AG08395 (cell line): Measurements from ENCODE around the gene LHFPL3.
"Not testable (repeated sequence)": the region's sequence is repeated elsewhere in the genome, so short reads cannot be mapped to it uniquely, and the experiment has no call there.

Experiments
- DNase-seq: peaks from one replicate; pipeline ENCODE4 v3.0.0; 2012; ENCODE audit warnings: mixed read lengths, low spot score

LHFPL3 gene

DNA sequence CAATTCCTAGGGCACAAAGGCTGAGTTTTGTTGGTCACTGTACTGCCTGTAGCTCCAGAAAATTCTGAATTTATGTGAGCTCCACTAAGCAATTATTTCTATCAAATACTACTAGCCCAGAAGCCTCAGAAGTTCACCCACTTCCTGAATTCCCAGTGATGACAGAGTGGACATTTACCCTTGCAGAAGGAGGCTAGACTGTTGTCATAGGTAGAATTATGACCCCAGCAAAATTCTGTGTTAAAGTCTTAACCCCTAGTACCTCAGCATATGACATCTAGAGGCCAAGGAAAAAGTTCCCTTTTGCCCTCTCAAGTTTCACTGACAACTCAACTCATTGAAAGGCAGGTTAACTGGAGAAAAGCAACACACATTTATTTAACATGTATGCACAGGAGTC, 606.9 kb downstream of the LHFPL3 start:
- no peak for DNase-seq

DNA sequence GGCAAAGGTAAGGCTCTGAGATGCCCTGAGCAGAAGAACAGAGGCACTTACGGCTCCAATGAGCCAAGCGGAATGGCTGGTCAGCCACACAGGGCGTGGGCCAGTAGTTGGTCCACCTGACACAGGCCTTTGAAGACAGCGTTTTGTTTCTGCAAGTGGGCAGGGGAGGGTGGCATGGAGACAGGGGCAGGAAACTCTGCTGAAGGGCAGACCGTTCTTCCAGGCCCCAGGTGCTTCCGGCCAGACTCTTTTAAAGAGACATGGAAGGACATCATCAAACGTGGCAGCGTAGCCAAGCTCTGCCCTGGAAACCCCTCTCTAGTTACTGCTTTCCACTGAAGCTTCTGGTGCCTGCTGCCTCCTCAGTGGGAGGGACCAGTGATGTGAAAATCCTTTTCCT, 608.1 kb downstream of the LHFPL3 start:
- DNase-seq = no peak

DNA sequence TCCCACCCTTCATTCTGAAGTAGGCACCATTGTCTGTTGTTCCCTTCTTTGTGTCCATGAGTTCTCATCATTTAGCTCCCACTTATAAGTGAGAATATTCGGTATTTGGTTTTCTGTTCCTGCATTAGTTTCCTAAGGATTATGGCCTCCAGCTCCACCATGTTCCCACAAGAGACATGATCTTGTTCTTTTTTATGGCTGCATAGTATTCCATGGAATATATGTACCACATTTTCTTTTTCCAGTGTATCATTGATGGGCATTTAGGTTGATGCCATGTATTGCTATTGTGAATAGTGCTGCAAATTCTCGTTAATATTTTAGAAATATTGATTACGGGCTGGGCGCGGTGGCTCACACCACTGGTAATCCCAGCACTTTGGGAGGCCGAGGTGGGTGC, 609.1 kb downstream of the LHFPL3 start:
- DNase-seq = not testable (repeated sequence)

DNA sequence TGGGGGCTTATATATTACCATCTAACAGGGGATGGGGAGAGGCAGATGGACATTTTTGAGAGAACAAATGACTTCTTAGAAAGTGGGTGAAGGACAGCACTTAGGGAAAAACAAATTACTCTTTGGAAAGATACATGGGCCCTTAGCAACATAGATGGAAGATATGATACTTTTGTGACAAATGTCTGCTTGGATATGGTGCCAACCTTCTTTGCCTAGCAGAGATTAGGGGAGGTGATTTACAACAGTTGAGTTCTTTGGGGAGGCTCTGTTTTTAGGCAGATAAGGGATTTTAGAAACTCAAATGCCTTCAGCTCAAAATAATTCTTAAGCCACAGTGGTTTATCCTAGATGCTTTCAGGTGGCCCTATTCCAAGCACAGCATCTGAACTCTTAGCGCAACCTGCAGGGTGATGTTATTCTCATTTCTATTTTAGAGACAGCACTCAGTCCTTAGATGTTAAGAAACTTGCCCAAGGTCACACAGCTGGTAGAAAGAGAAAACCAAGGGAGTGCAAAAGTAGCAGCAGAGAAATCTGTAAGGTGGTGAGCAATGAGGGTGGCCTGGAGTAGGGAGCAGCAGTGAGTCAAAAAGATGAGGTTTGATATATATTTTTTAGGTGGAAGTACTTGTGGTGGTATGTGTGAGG, 610.5 kb downstream of the LHFPL3 start:
- no peak for DNase-seq

DNA sequence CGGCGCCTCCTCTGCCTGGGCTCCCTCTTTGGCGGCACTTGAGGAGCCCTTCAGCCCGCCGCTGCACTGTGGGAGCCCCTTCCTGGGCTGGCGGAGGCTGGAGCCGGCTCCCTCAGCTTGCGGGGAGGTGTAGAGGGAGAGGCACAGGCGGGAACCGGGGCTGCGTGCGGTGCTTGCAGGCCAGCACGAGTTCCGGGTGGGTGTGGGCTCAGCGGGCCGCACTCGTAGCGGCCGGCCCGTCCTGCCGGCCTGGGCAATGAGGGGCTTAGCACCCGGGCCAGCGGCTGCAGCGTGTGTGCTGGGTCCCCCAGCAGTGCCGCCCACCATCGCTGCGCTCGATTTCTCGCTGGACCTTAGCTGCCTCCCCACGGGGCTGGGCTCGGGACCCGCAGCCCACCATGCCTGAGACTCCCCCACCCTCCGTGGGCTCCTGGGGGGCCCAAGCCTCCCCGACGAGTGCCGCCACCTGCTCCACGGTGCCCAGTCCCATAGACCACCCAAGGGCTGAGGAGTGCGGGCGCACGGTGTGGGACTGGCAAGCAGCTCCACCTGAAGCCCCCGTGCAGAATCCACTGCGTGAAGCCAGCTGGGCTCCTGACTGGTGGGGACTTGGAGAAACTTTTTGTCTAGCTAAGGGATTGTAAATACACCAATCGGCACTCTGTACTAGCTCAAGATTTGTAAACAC, 611.8 kb downstream of the LHFPL3 start:
- no peak for DNase-seq

DNA sequence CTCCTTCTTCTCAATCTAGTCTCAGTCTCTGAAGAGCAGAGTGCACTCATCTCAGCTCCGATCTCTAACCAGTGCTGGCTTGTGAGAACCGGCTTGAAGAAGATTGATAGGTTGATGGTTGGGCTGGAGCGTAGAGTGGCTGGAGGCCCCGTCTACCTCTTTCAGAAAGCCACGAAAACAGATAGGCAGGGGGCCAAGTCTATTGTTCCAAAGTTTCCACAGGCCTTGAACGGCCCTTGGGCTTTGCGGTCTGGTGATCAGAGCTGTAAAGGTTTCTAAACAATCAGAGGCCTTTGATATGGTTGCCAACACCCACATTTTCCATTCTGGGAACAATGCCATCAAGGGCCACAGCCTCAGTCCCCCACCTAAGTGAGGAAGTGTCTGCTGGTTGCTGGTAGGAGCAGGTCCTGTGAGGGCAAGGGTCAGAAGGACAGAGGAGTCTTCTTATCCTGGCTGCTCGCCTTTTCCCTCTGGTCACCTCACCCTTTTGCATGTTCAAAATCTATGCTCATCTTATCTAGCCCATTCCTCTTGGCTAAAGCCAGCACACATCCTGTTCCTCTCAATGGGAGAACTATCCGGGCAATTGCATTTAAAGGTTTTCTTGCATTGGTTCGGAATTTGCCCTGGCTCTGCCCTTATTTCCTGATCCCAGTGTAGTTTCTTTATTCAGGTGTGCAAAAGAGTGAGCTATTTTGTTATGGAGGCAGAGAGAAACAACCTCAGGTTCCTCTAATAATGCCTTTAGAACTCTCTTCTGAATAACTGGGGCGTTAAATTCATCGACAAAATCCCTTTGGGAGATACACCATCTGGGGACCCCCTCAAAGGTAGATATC, 615.3 kb downstream of the LHFPL3 start:
- DNase-seq = no peak

DNA sequence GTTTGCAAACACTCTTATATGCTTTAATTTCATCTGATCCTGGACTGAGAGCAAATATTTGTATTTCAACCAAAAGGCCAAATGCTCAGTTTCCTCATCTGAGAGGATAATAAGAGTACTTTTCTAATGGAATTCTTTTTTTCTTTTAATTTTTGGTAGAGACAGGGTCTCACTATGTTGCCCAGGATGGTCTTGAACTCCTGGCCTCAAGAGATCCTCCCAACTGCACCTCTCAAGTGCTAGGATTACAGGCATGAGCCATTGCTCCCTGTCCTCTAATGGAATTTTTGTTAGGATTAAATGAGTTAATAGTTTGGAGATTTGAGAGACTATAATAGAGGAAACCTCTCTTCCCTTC, 617.2 kb downstream of the LHFPL3 start:
- no peak for DNase-seq

DNA sequence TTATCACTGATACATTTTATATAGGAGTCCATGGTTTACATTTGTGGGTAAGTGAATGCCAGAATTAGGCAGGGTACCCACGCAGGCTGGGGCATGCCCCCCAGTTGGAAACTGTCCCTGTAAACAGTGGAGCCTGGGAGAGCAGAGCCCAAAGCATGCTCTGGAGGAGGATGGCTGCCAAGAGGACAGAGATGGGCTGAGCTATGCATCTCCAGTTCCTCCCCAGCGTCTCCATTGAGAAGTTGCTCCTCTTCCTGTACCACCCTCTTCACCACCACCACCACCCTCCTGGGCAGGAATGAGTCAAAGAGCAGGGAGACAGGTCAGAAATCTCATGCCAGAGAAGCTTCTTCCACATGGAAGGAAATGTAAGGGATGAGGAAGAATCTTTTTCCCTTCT, 617.9 kb downstream of the LHFPL3 start:
- no peak for DNase-seq

DNA sequence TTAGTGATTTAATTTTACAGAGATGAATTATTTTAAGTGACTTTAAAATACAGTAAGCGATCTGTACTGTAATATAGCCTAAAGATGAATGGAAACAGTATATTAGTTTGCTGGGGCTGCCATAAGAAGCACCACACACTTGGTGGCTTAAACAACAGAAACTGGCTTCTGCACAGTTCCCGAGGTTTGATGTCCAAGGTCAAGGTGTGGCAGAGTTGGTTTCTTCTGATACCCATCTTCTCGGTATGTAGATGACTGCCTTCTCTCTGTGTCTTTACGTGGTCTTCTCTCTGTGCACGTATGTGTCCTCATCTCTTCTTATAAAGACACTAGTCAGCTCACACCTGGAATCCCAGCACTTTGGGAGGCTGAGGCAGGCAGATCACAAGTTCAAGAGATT, 621.6 kb downstream of the LHFPL3 start:
- DNase-seq = no peak

DNA sequence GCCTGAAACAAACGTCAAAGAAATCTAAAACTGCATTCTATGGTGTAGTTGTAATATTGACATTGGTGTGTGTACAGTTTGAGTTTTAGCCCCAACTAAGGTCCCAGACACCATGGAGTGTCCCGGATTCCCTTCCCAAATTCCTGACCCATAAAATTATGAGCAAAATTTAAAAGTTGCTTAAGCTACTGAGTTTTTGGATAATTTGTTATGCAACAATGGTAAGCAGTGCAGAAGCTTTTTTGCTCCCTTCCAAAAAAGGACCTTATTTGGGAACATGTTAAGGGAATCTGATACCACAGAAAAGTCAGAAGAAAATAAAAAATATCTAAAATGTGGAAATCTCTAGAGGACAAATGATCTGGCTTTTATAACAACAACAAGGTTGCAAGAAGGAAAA, 622.4 kb downstream of the LHFPL3 start:
- no peak for DNase-seq

DNA sequence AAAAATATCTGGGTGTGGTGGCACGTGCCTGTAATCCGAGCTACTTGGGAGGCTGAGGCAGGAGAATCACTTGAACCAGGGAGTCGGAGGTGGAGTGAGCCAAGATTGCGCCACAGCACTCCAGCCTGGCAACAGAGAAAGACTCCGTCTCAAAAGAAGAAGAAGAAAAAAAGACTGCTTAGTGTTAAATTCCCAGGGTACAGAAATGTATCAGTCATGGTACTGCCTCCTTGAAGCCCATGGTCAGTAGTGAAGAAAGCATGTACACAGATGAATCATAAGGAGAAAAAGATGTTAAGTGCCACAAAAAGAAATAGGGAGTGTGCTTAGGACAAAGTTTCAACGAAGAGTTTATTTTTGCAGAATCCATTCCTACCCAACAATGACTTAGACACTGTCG, 623.1 kb downstream of the LHFPL3 start:
- peak; percentile 65 for DNase-seq

DNA sequence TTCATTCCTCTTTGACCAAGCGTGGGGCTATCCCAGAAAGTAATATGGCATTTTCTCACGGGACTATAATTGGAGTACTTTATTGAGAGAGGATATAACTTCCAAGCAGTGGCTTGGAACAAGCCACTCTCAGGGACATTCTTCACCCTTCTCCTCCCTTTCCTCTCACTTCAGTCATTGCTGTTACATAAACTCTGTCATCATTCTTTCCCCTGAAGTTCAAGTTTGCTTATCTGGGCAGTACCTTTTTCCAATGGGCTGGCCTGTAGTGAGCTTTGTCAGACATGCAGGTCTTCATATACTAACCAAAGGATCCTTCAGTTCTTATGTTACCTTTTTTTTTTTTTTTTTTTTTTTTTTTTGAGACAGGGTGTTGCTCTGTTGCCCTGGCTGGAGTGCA, 626.9 kb downstream of the LHFPL3 start:
- DNase-seq = no peak
